Astrocyte (in vitro differentiated cells and primary cell): Measurements from ENCODE around the gene PLCXD3.

Experiments
- EZH2 ChIP-seq: IDR thresholded peaks from 2 replicates; pipeline ENCODE4 v1.6.1; 2012; ENCODE audit warnings: mild to moderate bottlenecking, low read length, inconsistent platforms; ENCODE audit not compliant: insufficient read depth
- TF ChIP-seq, protein P1 (sequence below): IDR thresholded peaks from 2 replicates; pipeline ENCODE4 v1.5.1; 2011; ENCODE audit warnings: low read depth, mild to moderate bottlenecking, inconsistent platforms, low read length, moderate library complexity; ENCODE audit not compliant: insufficient read depth

GRCh38 chr5:41368158-41368557, 142.2 kb downstream of the PLCXD3 start:
- TF ChIP-seq, protein P1, sequence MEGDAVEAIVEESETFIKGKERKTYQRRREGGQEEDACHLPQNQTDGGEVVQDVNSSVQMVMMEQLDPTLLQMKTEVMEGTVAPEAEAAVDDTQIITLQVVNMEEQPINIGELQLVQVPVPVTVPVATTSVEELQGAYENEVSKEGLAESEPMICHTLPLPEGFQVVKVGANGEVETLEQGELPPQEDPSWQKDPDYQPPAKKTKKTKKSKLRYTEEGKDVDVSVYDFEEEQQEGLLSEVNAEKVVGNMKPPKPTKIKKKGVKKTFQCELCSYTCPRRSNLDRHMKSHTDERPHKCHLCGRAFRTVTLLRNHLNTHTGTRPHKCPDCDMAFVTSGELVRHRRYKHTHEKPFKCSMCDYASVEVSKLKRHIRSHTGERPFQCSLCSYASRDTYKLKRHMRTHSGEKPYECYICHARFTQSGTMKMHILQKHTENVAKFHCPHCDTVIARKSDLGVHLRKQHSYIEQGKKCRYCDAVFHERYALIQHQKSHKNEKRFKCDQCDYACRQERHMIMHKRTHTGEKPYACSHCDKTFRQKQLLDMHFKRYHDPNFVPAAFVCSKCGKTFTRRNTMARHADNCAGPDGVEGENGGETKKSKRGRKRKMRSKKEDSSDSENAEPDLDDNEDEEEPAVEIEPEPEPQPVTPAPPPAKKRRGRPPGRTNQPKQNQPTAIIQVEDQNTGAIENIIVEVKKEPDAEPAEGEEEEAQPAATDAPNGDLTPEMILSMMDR, result no peak
- no peak for TF ChIP-seq EZH2
